G401 (cell line): ENCODE results near the gene GNAI2. TPM values are rescaled to one million over a fixed set of nuclear protein-coding genes. Genes with fewer than 3 reads are reported as not detected.

Experiments used
- DNase-seq: peaks from one replicate; pipeline ENCODE4 v3.0.0-alpha.2; 2015; ENCODE audit warnings: low spot score
- in situ Hi-C: cut with HindIII; loops from 2 replicates; pipeline ENCODE4 v1.10.0; 2016; ENCODE audit warnings: low sequenced_read_pairs, mixed read lengths
- total RNA-seq: library from RNA; depleted of rRNA; stranded (reverse); fragments of >200 nt; shearing (Covaris generic); gene quantifications from 2 replicates; pipeline ENCODE4 v1.2.3, GENCODE V29; 2014

Gene GNAI2
- total RNA-seq, 1 experiment from 2014 or later = 104 TPM

- in situ Hi-C loops = no loop called here
Observed at GRCh38 chr3:50288387-50289007, 52.5 kb downstream of the GNAI2 start.

GRCh38 chr3:50289130-50289529, 53.1 kb downstream of the GNAI2 start:
- in situ Hi-C loops = no loop called here

More at GRCh38 chr3:50288387-50289007, 52.5 kb downstream of the GNAI2 start:
- no peak for DNase-seq

GRCh38 chr3:50290161-50290641, 54.2 kb downstream of the GNAI2 start:
- in situ Hi-C loops = no loop called here

More at GRCh38 chr3:50289130-50289529, 53.1 kb downstream of the GNAI2 start:
- DNase-seq = no peak

GRCh38 chr3:50292159-50293078, 56.4 kb downstream of the GNAI2 start, which contains the start of gene IFRD2:
Gene IFRD2 (minus strand): TSS chr3:50292429. CDS start chr3:50292274, 155 bp downstream.
- in situ Hi-C loops = no loop called here
- peak; percentile 98 for DNase-seq

More at GRCh38 chr3:50290161-50290641, 54.2 kb downstream of the GNAI2 start:
- no peak for DNase-seq

- in situ Hi-C loops = no loop called here
Observed at GRCh38 chr3:50293079-50293801, 57.2 kb downstream of the GNAI2 start.

GRCh38 chr3:50294089-50294488, 58.1 kb downstream of the GNAI2 start:
- no peak for DNase-seq
- in situ Hi-C loops = no loop called here

More at GRCh38 chr3:50293079-50293801, 57.2 kb downstream of the GNAI2 start:
- DNase-seq = no peak

- DNase-seq = no peak
- in situ Hi-C loops = no loop called here
Observed at GRCh38 chr3:50294492-50295403, 58.7 kb downstream of the GNAI2 start.

GRCh38 chr3:50295553-50296431, 59.8 kb downstream of the GNAI2 start:
- in situ Hi-C loops = no loop called here
- DNase-seq = no peak

- DNase-seq = no peak
- in situ Hi-C loops = no loop called here
Observed at GRCh38 chr3:50296721-50297383, 60.8 kb downstream of the GNAI2 start.

GRCh38 chr3:50297384-50297775, 61.4 kb downstream of the GNAI2 start:
- in situ Hi-C loops = no loop called here
- no peak for DNase-seq

- in situ Hi-C loops = no loop called here
- peak; percentile 26 for DNase-seq
Observed at GRCh38 chr3:50297896-50298725, 62.1 kb downstream of the GNAI2 start.

GRCh38 chr3:50298836-50299637, 63.0 kb downstream of the GNAI2 start, which contains the start of the genes HYAL3 and NAA80:
Gene HYAL3 (minus strand): TSS chr3:50299405. CDS start chr3:50295602, 3,803 bp downstream.
Gene NAA80 (minus strand): TSS chr3:50299405. CDS start chr3:50297463, 1,942 bp downstream.
- in situ Hi-C loops = no loop called here

GRCh38 chr3:50299638-50299928, 63.6 kb downstream of the GNAI2 start:
- no peak for DNase-seq

More at GRCh38 chr3:50298836-50299637, 63.0 kb downstream of the GNAI2 start, which contains the start of the genes HYAL3 and NAA80:
- peak; percentile 100 for DNase-seq

GRCh38 chr3:50299929-50300680, 64.1 kb downstream of the GNAI2 start:
- in situ Hi-C loops = no loop called here
- peak; percentile 68 for DNase-seq

More at GRCh38 chr3:50299638-50299928, 63.6 kb downstream of the GNAI2 start:
- in situ Hi-C loops = no loop called here
